ENCODE data around the gene NTN1.
"Not testable (repeated sequence)": the region's sequence is repeated elsewhere in the genome, so short reads cannot be mapped to it uniquely, and the experiment has no call there.

Gene NTN1

GRCh38 chr17:9256361-9256750, 235.0 kb downstream of the NTN1 start:
- no peak for DNase-seq

- DNase-seq = no peak
These were observed 235.7 kb downstream of the NTN1 start for GRCh38 chr17:9256751-9257629.

DNA sequence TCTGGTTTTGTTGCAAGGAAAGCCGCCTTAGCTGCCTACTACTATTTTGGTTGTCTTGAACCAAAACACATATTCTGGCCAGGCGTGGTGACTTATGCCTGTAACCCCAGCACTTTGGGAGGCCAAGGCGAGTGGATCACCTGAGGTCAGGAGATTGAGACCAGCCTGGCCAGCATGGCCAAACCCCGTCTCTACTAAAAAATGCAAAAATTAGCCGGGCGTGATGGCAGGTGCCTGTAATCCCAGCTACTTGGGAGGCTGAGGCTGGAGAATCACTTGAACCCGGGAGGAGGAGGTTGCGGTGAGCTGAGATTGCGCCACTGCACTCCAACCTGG, 236.3 kb downstream of the NTN1 start:
- not testable (repeated sequence) for DNase-seq

- DNase-seq = no peak
These were observed 237.1 kb downstream of the NTN1 start for GRCh38 chr17:9258115-9259015.

GRCh38 chr17:9259419-9259818, 238.1 kb downstream of the NTN1 start:
- no peak for DNase-seq

GRCh38 chr17:9261081-9262012, 240.0 kb downstream of the NTN1 start:
- DNase-seq = no peak

DNA sequence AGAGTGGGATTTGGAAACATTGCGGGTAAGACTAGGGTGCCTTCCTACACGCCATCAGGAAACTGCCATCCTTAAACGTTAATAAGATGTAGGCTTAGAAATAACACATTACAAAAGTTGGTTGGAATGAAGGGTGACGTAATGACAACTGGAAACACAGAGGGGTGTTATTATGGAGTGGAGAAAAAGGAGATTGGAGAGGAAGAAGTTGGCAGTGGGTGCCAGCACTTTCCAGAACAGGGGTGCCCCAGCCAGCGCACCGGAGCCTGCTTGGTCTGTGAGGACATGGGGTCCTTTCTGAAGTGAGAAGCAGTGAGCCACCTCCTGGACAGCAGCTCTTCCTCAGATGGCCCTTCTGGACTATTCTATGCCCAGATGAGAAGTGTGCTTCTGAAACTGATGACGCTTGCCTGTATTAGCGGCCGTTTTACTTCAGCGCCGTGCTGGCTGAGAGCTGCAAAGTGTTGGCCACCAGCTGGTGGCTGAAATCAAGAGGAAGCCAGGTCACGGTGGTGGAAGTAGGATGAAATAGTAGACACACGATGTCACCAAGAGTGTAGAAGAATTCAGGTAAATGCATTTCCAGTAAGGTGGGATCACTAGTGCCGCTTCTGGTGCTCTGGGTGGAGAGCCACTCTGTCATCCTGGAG, 244.8 kb downstream of the NTN1 start:
- no peak for DNase-seq

GRCh38 chr17:9266697-9267117, 245.4 kb downstream of the NTN1 start:
- no peak for DNase-seq

DNA sequence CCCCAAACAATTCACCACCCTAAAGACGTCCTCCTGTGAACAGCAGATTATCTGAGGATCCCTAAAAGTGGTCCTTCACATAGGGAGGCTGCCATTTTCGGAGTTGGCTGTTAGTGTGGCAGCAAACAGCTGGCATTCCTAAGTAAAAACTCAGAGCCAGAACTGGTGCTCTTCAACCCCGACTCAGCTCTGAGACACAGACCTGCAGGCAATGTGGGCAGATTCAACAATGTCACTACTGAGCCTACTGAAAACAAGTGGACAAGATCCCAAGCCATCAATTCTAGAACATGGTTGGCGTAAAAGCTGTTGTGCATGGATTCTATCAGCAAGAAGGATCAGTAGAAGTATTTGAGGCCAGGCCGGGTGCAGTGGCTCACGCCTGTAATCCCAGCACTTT, 247.2 kb downstream of the NTN1 start:
- DNase-seq = no peak

DNA sequence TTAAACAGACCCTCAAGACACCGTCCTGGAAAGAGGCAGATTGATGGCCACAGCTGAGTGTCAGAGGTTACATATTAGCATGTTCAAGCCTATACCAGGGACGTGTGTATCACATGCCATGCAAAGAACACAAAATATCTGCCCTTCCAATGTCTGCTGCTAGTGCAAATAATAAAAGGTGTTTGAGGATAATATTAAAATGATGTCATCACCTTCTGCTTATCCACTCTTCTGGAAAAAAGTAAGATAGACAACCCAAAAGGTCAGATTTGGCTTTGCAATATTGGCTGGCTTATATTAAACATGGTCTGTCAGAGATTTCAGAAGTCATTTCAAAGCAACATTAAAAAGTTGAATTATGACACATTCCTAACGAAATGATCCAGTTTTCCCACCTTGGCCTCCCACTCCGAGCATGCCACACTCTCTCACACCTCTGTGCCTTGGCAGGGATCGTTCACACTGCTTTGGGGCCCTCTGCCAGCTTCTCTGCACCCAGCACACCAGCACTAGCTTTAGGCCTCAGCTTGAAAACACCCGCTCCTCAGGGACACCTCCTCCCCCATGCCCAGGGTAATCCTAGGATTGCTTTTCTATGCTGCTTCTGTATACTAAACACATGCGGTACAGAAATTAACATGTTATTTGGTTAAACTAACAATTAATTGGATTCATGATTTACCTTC, 248.2 kb downstream of the NTN1 start:
- no peak for DNase-seq

DNA sequence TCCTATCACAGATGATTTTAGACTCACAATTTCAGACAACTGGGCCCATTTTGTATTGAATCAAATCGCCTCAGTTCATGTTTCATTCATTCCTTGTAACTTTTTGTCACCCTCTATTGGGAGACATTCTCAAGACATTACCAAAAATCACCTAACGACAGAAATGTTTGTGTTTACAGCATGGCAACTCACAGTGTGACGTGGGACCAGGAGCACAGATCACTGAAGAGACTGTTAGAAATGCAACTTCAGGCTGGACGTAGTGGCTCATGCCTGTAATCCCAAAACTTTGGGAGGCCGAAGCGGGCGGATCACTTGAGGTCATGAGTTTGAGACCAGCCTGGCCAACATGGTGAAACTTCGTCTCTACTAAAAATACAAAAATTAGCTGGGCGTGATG, 249.6 kb downstream of the NTN1 start:
- DNase-seq = no peak

GRCh38 chr17:9271989-9272388, 250.7 kb downstream of the NTN1 start:
- DNase-seq = no peak

DNA sequence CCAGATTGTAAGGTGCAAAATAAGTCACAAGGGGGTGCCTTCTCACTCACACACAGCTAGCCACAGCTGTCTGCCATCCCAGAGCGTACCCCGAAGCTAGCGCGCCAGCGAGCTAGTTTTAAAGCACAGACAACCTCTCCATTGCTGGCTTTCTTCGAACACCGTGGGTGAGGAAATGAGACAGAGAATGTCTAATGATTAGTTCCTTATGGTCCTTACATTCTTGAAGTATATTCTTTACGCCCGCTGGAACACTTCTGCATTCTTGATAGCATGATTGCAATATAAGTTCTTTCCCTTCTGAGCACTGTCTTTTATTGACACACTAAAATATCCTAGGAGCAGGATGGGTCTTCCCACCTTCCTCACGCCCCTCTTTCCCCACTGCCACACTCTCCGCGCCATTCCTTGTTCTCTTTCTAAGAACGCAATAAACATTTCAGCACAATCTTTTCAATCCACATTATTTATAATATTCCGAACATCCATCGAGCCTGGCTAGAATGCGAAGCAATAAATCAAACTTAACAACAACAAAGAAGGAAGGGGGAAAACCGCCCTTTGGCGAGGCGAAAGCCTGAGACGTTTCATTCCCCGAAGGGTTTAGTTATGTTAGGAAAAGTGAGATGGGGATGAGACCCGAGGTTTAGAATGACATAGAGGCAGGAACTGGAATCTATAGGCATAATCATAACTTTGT, 251.3 kb downstream of the NTN1 start:
- peak; percentile 85 for DNase-seq

- DNase-seq = peak; percentile 23
These were observed 252.4 kb downstream of the NTN1 start for GRCh38 chr17:9273428-9274391.

GRCh38 chr17:9274973-9275372, 253.7 kb downstream of the NTN1 start:
- no peak for DNase-seq

DNA sequence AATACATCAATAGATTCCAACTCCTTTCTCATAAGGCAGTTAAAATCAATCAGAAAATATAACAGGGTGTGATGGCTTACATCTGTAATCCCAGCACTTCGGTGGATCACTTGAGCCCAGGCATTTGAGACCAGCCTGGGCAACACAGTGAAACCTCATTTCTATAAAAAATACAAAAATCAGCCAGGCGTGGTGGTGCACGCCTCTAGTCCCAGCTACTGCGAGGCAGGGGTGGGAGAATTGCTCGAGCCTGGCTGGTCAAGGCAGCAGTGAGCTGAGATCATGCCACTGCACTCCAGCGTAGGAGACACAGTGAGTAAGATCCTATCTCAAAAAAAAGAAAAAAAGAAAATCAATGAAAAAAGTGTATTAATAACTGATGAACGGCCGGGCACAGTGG, 258.6 kb downstream of the NTN1 start:
- DNase-seq = no peak

GRCh38 chr17:9283909-9284308, 262.6 kb downstream of the NTN1 start:
- no peak for DNase-seq

DNA sequence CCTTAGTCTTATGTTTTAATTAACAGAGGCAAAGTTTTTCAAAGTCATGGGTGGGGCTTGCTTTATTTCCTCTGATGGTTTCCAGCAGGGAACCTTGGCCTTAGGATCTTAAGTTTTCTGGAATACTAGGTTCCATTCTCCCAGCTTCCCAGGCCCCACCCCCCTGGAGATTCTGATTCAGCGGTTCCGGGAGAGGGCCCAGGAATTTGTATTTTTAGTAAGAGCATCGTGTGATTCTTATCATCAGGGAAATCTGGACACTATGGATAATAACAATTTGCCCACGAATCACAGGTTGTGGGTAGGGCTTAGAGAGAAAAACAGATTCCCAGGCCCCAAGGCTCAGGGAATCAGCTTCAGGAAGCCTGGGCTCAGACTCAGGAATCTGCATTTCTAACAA, 263.6 kb downstream of the NTN1 start:
- DNase-seq = no peak

GRCh38 chr17:9285602-9286427, 264.5 kb downstream of the NTN1 start:
- no peak for DNase-seq
